A673 (cell line): ENCODE data around the gene TNFRSF25.

ENCODE experiments used
- CTCF ChIP-seq: fragments of 300-800, 200-600 bp; sonication (generic); conservative IDR thresholded peaks from 2 replicates; pipeline ENCODE4 v1.5.1; 2017; ENCODE audit warnings: low read depth, mild to moderate bottlenecking, antibody characterized with exemption, low read length, moderate library complexity, mixed read lengths
- EZH2 ChIP-seq: fragments of 200-600 bp; sonication (generic); IDR thresholded peaks from 2 replicates; pipeline ENCODE4 v1.6.1; 2017; ENCODE audit warnings: borderline replicate concordance, low read depth, mild to moderate bottlenecking, mixed read lengths, antibody characterized with exemption, low read length; ENCODE audit not compliant: poor library complexity, severe bottlenecking

- no peak for TF ChIP-seq CTCF
- no peak for TF ChIP-seq EZH2
Measured at GRCh38 chr1:6497215-6497866, 31.4 kb upstream of the TNFRSF25 start.
